HG02678 (cell line): ENCODE data around the gene ATP11C.
A peak's percentile ranks its signal among the peaks of the same experiment; 100 is the strongest.
"Not testable (repeated sequence)": the region's sequence is repeated elsewhere in the genome, so short reads cannot be mapped to it uniquely, and the experiment has no call there.

ENCODE experiments used
- ATAC-seq: cut with Tn5 transposase; IDR thresholded peaks from one replicate; pipeline ENCODE4 v1.9.1; 2021; ENCODE audit warnings: mild to moderate bottlenecking, moderate library complexity; ENCODE audit not compliant: unreplicated experiment

ATP11C gene

DNA sequence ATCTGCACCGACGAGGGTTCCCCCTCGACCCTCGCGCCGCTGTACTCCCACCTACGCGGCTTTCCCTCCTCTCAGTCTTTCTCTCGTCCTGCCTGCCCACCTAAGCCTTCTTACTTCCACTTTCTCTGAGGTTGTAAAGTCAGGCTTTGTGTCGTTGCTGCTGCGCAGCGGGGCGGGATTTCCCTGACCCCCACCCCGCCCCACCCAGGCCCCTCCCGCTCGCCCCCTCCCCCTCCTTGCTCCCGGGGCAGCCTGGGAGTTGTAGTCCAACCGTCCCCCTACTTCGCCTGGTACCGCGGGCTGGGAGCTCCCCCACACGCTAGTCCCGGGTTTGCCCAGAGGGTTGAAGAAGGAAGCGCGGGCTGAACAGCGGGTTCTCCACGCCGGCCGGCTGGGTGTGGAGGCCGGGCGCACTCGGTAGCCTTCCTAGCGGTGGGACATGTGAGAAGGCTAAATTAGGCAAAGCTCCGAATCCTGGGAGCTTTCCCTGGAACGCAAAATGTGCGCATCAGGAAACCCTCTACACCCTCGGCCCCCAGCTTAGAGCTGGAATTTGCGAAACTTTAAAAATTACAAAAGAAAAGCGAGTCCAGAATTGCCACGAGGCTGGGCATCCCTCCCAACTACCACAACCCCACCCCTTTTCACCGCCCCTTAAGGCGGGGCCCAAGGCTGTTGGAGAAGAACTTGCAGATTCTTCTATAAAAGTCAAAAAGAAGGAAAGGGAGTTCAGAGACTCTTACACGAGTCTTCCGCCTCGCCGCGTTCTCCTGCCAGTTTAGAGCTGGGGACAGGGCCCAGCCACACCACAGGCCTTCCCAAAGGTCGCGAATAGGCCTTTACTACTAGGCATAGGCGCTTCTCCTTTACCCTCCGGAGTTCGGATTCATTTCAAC lies at the start of gene ATP11C:
TSS of gene ATP11C (minus strand) at position 153 of the 896 bp plus-strand sequence. CDS start 1,011 bp downstream, outside the sequence.
- peak; percentile 71 for ATAC-seq

DNA sequence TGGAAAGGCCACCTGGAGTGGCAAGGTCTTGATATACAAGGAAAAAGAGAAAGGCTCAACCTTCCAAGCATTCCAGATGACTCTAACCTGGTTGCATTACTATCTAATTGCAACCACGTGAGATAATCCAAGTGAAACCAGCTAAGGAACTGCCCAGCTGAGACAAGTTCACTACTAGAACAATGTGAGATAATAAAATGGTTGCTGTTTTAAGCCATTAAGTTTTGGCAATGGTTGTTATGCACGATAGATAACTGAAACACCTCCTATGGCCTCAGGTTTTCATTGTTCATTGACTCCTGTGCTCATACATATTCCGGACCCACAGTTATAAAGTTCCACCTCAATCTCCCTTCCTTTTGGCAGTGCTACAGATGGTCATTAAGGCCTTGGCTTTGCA lies 41.6 kb upstream of the ATP11C start:
- no peak for ATAC-seq

DNA sequence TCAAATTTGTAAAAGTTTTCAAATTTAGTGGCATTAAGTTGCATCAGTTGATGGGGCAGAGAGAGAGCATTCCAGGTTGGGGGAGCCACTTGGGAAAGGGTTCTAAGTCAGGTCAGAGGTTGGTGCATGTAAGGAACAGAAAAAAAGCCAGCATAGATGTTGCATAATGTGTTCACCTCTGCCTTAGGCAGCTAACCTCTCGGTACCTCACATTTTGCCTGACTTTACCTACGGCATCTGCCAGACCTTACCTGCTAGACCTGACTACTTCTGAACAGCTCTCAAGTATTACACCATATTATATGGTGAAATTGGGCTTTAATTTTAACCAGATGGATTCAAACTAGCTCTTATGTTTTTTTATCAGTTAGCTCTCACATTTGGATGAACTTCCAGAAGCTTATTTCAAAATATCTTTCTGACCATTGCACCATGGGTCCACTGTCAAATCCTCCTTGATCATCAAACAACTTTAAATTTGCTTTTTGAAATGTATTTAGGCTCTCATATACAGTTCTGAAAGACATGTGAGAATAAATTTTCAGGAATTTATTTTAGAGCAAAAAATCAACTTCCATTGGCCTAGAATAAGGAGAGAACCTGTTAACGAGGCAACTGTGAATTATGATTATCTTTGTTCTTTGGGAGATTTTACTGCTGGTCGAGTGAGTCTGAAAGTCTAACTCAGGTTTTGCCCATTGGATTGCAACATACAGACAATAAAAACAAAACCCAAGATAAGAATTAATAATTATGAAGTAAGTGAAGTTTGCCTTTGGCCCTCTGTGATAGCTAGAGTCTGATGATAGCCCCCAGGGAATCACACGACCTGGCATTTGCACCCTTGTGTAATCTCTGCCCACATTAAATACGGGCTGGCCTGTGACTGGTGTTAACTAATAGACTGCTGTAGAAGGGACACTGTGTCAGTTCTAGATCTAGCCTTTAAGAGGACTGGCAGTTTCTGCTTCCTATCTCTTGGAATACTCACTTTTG lies 40.1 kb upstream of the ATP11C start:
- no peak for ATAC-seq

DNA sequence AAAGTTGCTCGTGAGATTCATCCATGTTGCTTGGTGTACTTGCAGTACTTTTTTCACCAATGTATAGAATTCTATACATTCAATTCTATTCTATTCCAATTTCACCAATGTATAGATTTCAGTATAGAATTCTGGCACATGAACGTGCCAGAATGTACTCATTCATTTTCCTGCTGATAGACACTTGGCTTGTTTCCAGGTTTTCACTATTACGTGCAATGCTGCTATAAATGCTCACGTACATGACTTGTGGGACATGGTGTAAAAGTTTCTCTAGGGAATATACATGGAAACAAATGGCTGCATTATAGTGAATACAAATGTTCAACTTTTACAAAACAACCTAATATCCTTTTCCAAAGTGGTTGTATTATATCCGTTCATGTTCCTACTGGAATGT lies 39.3 kb upstream of the ATP11C start:
- no peak for ATAC-seq

DNA sequence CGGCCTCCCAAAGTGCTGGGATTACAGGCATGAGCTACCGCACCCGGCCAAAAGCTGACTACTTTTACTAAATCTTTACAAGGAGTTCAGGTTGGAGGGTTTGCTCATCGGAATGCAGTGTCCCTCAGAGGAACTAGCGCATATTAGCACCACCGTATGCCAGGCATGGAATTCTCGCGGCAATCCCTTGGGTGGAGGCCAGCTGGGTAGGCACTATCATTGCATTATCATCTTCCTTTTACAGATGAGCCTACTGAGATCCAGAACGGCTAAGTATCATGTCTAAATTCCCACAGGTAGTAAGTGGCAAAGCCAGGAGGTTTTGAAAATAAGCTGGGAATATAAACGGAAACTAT lies 38.5 kb upstream of the ATP11C start:
- ATAC-seq, result no peak

DNA sequence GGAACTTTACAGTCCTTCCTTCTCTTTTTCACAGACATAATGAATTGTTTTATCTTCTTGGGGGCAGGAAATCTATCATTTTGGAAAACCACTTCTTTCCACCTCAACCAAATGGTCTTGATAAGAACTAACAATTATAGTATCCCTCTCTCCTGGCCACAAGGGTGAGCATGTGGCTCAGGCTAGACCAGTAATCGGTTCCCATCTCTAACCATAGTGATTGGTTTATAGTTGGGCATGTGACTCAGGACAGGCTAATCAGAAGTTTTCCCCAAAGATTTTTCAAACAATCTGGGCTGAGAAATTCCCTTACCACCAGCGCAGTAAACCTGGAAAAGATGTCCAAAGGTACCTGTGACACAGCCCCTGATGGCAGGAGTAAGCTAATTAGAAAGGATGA lies 36.4 kb upstream of the ATP11C start:
- no peak for ATAC-seq

DNA sequence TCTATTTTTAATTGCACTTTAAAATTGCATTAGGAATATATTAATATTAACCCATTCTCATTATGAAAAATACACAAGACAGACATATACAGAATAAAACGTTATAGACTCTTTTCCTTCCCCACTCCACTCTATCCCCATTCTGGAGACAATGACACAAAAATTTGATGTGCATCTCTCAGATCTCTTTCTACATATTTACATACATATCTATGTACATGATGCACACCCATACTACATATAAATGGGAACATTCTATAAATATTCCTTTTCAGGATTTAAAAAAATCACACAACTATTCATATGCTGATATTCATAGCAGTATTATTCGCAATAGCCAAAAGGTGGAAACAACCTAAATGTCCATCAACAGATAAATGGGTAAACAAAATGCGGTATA lies 34.9 kb upstream of the ATP11C start:
- no peak for ATAC-seq

DNA sequence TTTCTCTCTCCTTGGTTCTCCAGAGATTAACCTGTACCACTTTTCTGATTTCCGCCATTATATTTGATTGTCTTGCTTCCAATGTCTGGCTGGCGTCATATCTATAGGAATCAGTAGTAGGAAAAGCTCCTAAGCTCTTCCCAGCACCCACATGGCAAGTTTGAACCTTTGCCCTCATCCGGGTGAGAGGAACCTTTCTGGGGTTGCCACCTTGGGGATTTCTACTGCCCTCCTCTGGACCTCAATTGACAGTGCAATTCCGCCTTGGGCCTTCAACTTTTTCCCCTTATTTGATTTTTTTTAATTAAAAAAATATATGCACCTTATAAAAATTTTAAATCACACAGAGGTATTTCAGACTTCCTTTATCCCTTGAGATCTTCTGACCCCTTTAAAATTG lies 34.4 kb upstream of the ATP11C start:
- no peak for ATAC-seq

DNA sequence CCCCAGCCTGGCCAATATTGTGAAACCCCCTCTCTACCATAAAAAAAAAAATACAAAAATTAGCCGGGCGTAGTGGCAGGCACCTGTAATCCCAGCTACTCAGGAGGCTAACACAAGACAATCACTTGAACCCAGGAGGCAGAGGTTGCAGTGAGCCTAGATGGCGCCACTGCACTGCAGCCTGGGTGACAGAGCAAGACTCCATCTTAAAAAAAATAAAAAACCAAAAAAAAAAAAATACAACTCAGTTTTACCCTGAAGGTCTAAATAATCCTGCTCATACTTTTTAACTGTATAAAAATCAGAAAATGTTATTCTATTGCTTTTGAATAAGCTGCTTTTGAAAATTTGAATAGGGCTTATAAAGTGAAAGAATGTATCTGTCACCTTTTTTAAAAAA lies 33.3 kb upstream of the ATP11C start:
- ATAC-seq, result not testable (repeated sequence)

DNA sequence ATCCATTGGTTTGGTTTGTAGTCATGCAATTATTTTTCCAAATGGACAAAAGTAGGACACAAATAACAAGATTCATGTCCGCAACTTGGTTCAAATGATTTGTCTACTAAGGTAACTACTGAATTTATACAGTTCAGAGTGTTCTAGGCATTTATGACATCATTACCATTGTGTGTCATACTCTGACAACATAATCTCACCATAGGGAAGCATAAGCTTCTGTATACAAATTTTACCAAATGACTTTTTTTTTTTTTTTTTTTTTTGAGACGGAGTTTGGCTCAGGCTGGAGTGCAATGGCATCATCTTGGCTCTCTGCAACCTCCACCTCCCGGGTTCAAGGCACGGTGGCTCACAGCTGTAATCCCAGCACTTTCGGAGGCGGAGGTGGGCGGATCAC lies 32.6 kb upstream of the ATP11C start, which contains the start of gene CXorf66:
TSS of gene CXorf66 (minus strand) at position 101 of the 400 bp plus-strand sequence. CDS start at position 76, 25 bp downstream.
- ATAC-seq, result no peak

DNA sequence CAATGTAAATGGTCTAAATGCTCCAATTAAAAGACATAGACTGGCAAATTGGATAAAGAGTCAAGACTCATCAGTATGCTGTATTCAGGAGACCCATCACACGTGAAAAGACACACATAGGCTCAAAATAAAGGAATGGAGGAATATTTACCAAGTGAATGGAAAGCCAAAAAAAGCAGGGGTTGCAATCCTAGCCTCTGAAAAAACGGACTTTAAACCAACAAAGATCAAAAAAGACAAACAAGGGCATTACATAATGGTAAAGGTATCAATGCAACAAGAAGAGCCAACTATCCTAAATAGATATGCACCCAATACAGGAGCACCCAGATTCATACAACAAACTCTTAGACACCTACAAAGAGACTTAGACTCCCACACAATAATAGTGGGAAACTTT lies 28.2 kb upstream of the ATP11C start:
- ATAC-seq, result not testable (repeated sequence)

DNA sequence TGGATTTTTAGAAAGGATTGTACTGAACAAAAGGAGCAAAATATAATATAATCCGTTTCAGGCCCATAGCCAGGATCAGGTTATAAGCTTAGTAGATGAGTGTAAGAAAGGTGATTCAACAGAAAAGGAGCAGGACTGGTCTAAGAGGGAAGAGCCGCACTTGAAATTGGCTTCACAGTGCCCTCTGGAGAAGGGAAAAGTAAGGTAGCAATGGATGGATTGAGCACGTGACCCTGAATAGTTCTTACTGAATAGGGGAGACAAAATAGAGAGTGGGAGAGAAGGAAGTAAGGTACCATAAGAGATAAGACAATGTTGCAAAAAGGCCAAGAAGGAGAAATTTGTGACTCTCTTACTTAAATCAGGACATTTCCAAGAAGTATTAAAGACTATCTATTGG lies 16.9 kb upstream of the ATP11C start:
- ATAC-seq, result no peak

DNA sequence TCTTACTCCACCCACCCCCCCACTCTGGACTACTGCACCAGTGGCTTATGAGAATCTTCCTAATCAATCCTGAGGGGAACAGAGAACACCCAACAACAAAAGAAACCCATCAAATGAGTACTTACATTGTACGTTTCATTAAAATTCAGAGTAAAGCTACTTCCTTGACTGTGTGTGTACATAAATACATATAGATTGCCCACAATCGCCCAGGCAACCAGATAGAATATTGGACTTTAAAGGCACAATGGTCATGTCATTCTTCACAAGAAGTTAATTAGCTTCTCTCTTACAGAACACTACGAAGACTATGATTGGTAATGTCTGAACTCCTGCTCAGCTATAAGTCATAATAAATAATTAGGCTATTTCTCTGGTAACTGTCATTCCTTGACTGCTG lies 12.2 kb upstream of the ATP11C start:
- no peak for ATAC-seq

DNA sequence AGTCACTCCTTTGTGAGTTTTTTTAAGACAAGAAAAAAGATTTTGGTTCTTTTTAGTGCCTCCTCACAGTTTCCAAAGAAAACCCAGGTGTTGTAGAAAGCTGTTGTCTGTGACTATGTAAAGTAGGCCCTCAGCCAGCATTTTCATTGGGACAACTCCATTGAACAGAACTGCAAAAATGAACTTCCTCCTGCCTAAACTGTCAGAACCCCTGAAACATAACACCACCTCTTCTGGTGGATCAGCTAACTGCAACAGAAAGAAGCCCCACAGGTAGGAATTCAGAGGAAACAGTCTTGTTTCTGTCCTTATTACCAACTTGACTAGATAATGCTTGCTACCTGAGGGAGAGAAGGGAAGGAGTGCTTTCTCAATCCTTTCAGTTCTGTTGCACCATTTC lies 3.4 kb upstream of the ATP11C start:
- ATAC-seq, result no peak

DNA sequence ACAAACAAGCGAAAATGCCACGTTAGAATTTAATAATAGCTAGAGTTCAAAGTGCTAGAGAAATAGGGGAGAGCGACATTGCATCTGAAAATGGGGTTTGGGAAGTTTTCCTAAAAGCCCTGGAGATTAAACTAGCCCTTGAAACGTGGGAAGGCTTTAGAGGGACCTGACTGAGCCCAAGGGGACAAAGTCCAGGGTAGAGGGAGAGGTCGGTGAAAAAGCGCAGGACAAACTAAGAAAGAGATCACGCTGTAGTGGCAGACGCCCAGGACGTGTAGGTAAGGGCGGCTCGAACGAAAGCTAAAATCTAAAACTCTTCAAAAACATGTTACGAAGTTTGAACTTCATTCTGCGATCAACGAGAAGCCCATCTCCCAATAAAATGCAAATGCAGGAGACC lies 1.1 kb upstream of the ATP11C start:
- no peak for ATAC-seq

DNA sequence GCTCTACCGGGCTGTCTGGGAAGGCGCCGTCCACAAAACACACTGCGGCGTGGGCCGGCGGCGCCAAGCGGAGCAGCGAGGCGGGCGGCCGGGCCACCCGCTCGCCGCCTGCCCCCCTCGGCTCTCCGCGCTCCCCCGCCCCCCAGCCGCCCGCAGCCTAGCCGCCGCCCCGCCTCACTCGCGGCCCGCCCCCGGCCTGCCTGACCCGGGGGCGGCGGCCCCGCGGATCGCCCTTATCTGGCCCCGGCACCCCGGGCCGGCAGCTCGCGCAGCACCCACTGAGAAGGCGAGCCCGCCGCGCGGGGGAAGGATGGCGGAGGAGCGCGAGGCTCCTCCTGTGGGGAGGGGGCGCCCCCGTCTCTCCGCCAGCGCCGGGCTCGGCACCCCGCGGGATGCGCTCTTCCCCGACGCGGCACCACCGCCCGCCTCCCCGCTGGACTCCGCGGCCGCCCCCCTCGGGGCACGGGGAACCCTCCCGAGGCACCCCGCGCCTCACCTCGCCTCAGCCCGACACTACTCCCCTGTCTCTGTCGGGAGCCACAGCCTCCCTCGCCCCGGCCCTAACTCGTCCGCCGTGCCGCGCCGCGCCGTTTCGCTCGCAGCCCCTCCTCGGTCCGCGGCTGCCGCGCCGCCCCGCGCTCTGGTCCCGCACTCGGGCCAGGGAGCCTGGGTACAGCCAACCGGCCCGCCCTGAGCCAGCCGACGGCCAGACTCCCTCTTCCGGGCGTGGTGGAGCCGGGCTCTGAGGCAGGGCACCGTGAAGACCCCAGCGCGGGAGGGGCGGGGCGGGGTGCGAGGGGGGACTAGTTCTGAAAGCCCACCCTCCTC lies 566 bp downstream of the ATP11C start:
- ATAC-seq, result peak; percentile 41

DNA sequence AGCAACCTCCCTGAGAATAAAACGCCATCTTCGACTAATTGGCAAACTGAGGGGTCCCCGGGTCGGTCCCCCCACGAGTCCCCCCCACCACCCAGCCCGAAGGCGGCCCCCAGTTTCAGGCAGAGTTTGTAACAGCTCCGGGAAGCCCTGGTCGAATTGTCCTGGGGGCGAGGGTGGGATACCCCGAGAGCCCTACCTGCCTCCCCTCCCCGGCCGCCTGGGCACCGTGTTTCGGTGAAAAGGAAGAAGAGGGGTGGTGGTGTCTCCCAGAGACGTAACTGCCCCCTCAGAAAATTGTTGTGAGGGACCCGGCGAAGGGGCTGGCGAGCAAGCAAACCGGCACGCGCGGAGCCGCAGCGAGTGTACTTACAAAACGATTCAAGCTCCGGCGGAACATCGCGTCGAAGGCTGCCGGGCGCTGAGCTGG lies 1.2 kb downstream of the ATP11C start:
- ATAC-seq, result no peak

DNA sequence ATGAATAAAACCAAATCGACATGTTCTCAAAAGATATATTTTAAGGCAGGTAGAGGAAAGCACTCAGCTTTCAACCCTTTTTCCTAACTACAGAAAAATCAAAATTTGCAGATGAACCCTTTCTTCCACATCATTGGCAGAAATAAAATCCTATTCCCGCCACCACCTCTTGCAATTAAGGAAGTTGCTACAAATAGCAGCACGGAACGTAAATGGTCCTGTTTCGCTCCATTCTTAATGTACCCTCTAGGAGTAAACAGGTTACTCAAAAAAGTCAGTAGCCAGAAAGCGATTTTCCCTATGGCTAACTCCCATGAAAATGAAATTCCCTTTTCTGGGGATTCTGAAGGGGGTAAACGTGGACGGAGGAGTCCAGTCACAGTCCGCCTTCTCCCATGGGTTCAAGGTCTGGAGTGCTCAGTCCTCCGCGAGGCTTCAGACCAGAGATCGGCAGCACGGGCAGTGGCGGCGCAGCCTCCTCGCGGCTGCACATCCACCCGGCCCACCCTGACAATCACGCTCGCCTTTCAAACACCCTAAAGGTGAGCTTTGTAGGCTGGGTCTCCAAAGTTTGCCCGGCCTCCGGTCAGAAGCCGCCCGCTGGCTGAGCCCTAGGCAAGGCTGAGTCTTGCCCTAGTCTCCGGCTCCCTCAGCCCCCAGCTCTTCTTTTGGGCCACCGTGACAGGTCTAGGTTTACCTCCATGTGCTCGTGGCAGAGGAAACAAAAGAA lies 1.8 kb downstream of the ATP11C start:
- no peak for ATAC-seq

DNA sequence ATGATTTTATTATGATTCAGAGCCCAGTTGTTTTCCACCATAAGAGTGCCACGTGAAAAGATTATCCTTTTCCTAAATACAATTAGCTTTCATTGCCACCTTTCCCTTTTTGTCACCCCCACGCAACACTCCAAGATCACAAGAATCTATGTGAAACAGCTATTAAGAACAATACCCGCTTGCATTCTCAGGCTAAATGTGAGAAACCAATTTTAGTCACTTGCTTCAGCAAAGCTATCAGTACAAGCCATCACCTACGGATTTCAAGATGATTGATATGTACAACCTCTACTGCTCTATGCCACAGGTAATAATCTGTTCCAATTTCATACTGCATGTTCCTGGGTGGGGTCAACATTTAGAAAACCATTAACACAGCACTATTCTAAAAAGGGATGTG lies 2.5 kb downstream of the ATP11C start:
- ATAC-seq, result no peak

DNA sequence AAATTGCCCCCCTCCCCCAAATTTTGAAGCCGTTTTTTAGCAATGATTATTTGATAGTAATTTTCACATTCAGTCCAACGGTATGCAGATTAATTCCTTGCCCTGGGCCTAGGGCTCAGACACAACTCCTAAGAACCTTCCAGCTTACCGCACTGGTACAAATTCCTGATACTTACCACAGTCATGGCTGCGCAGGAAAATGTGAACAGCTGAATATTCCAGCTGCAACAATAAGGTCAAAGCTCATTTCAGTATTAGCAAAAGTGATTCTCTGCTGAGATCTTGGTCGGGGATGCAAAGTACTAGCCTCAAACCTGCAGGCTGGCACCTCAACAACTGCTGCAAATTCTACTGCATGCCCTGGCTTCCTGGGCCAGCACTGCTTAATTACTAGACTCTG lies 3.0 kb downstream of the ATP11C start:
- no peak for ATAC-seq
